ENCODE data around the gene MUC5B.

MUC5B gene

GRCh38 chr11:1270476-1270875, 47.6 kb downstream of the MUC5B start:
- no peak for FAIRE-seq

GRCh38 chr11:1271002-1271401, 48.1 kb downstream of the MUC5B start:
- FAIRE-seq, result no peak

GRCh38 chr11:1271406-1271805, 48.5 kb downstream of the MUC5B start:
- no peak for FAIRE-seq

- no peak for FAIRE-seq
Observed at GRCh38 chr11:1271927-1272326, 49.1 kb downstream of the MUC5B start.

GRCh38 chr11:1272531-1272930, 49.7 kb downstream of the MUC5B start:
- FAIRE-seq, result no peak

- FAIRE-seq, result no peak
Observed at GRCh38 chr11:1274501-1274900, 51.6 kb downstream of the MUC5B start.

GRCh38 chr11:1275021-1275420, 52.2 kb downstream of the MUC5B start:
- no peak for FAIRE-seq

- FAIRE-seq, result no peak
Observed at GRCh38 chr11:1276041-1276790, 53.4 kb downstream of the MUC5B start.

- FAIRE-seq, result no peak
Observed at GRCh38 chr11:1276866-1277615, 54.2 kb downstream of the MUC5B start.

- no peak for FAIRE-seq
Observed at GRCh38 chr11:1277936-1278512, 55.2 kb downstream of the MUC5B start.

- FAIRE-seq, result no peak
Observed at GRCh38 chr11:1278766-1279673, 56.2 kb downstream of the MUC5B start.

GRCh38 chr11:1279674-1280055, 56.8 kb downstream of the MUC5B start:
- no peak for FAIRE-seq

GRCh38 chr11:1280116-1281035, 57.5 kb downstream of the MUC5B start:
- no peak for FAIRE-seq

GRCh38 chr11:1281326-1281973, 58.6 kb downstream of the MUC5B start:
- no peak for FAIRE-seq

- no peak for FAIRE-seq
Observed at GRCh38 chr11:1281974-1282365, 59.1 kb downstream of the MUC5B start.

GRCh38 chr11:1283091-1283511, 60.2 kb downstream of the MUC5B start:
- no peak for FAIRE-seq

GRCh38 chr11:1283906-1284305, 61.0 kb downstream of the MUC5B start:
- no peak for FAIRE-seq

GRCh38 chr11:1285316-1285744, 62.5 kb downstream of the MUC5B start:
- FAIRE-seq, result no peak

- FAIRE-seq, result no peak
Observed at GRCh38 chr11:1285876-1286275, 63.0 kb downstream of the MUC5B start.

- FAIRE-seq, result no peak
Observed at GRCh38 chr11:1287928-1288327, 65.1 kb downstream of the MUC5B start.
